K562 (cell line): Measurements from ENCODE around the gene ABHD8. TPM values are rescaled to one million over a fixed set of nuclear protein-coding genes. Genes with fewer than 3 reads are reported as not detected.

Experiments
- ARID2 ChIP-seq: fragments of 450-650 bp; IDR thresholded peaks from 2 replicates; pipeline ENCODE4 v1.6.1; 2017; ENCODE audit warnings: antibody characterized with exemption, mild to moderate bottlenecking
- BDP1 ChIP-seq: IDR thresholded peaks from 3 replicates; pipeline ENCODE4 v1.6.1; 2011; ENCODE audit not compliant: insufficient read length, insufficient read depth
- CHD4 ChIP-seq: fragments of 200-600 bp; sonication (generic); IDR thresholded peaks from 3 replicates; pipeline ENCODE4 v1.6.1; 2012; ENCODE audit warnings: low read depth, mild to moderate bottlenecking, mixed read lengths, low read length, inconsistent platforms; ENCODE audit not compliant: insufficient read depth, insufficient replicate concordance, poor library complexity, severe bottlenecking
- FOXP4 ChIP-seq: sonication (generic); formaldehyde crosslinking; IDR thresholded peaks from 2 replicates; pipeline ENCODE4 v1.8.0; 2022; ENCODE audit warnings: mild to moderate bottlenecking, missing genetic modification reagents, borderline replicate concordance
- GATAD2B ChIP-seq: fragments of 450-650 bp; IDR thresholded peaks from 2 replicates; pipeline ENCODE4 v1.6.1; 2017; ENCODE audit warnings: mild to moderate bottlenecking, borderline replicate concordance
- HDGF ChIP-seq: fragments of 450-650 bp; IDR thresholded peaks from 2 replicates; pipeline ENCODE4 v1.6.1; 2016
- KDM1A ChIP-seq, 2 experiments: fragments of 450-650 bp; IDR thresholded peaks; 2 replicates each; pipeline ENCODE4 v1.6.1; 2016; ENCODE audit warnings: mild to moderate bottlenecking in 2 of 2
- NFIC ChIP-seq: fragments of 450-650 bp; IDR thresholded peaks from 2 replicates; pipeline ENCODE4 v1.6.1; 2017; ENCODE audit warnings: mild to moderate bottlenecking, inconsistent platforms
- PHF20 ChIP-seq: fragments of 450-650 bp; IDR thresholded peaks from 2 replicates; pipeline ENCODE4 v1.6.1; 2018; ENCODE audit not compliant: partially characterized antibody
- PTRF ChIP-seq: fragments of 450-650 bp; IDR thresholded peaks from 2 replicates; pipeline ENCODE4 v1.6.1; 2016; ENCODE audit warnings: mild to moderate bottlenecking, missing genetic modification characterization, missing compliant biosample characterization
- U2AF2 ChIP-seq: fragments of 200-400 bp; formaldehyde crosslinking; optimal IDR thresholded peaks from 2 replicates; pipeline ENCODE3; 2017; ENCODE audit warnings: low read depth, mild to moderate bottlenecking, low read length
- YY1 ChIP-seq, 3 experiments: IDR thresholded peaks; 2 replicates each; pipeline ENCODE4 v1.6.1; 2011; ENCODE audit warnings: low read length in 2 of 3, mild to moderate bottlenecking in 2 of 3, moderate library complexity in 2 of 3, borderline replicate concordance in 1 of 3, control low read depth in 1 of 3, low read depth in 1 of 3; ENCODE audit not compliant: insufficient read depth in 3 of 3, insufficient replicate concordance in 2 of 3, control insufficient read depth in 1 of 3, insufficient read length in 1 of 3; ENCODE audit errors: extremely low read depth in 1 of 3
- ZBTB9 ChIP-seq: fragments of 450-650 bp; formaldehyde crosslinking; IDR thresholded peaks from 2 replicates; pipeline ENCODE4 v1.4.0; 2020; ENCODE audit warnings: mild to moderate bottlenecking, moderate library complexity
- ZNF133 ChIP-seq: fragments of 250-450 bp; sonication (Bioruptor Pico); IDR thresholded peaks from 2 replicates; pipeline ENCODE4 v1.4.0; 2020; ENCODE audit warnings: mild to moderate bottlenecking
- ZNF23 ChIP-seq: fragments of 250-450 bp; sonication (Bioruptor Pico); IDR thresholded peaks from 2 replicates; pipeline ENCODE4 v1.4.0; 2020; ENCODE audit warnings: mild to moderate bottlenecking
- ZNF511 ChIP-seq: sonication (generic); formaldehyde crosslinking; IDR thresholded peaks from 2 replicates; pipeline ENCODE4 v1.8.0; 2022; ENCODE audit warnings: mild to moderate bottlenecking, missing genetic modification reagents
- ZNF584 ChIP-seq: fragments of 200-800 bp; sonication (Bioruptor generic); IDR thresholded peaks from 2 replicates; pipeline ENCODE4 v1.6.1; 2016; ENCODE audit warnings: low read depth, mild to moderate bottlenecking, missing genetic modification characterization, missing compliant biosample characterization
- ZNF75A ChIP-seq: fragments of 450-650 bp; formaldehyde crosslinking; IDR thresholded peaks from 2 replicates; pipeline ENCODE4 v1.4.0; 2020; ENCODE audit warnings: mild to moderate bottlenecking
- polyA plus RNA-seq, 8 experiments: library from polyadenylated mRNA; depleted of rRNA in 4 of 8; stranded (reverse) in 5 of 8; unstranded in 3 of 8; fragments of >200 nt; fragmentation: Nextera tagmentation in 2 of 8; fragmentation: Illumina TruSeq in 1 of 8; extraction: Ambion mirVana in 2 of 8; extraction: Trizol in 1 of 8; gene quantifications; 2 replicates each; pipeline versions ENCODE4 v1.2.1 to v1.2.3, GENCODE V29; 2011 to 2014; ENCODE audit warnings: inconsistent platforms in 1 of 8, missing spikeins in 1 of 8
- total RNA-seq, 7 experiments: library from RNA; depleted of rRNA in 6 of 7; stranded (reverse); fragments of >200 nt in 6 of 7; fragmentation: Illumina TruSeq in 2 of 7; extraction: Trizol in 2 of 7; gene quantifications; 2 replicates each; pipeline versions ENCODE4 v1.2.1 to v1.2.3, GENCODE V29; 2011 to 2021; ENCODE audit warnings: low replicate concordance in 1 of 7
- TF ChIP-seq, protein P1 (sequence below): fragments of 250-450 bp; sonication (Bioruptor Pico); IDR thresholded peaks from 2 replicates; pipeline ENCODE4 v1.8.0; 2022; ENCODE audit warnings: moderate library complexity, mild to moderate bottlenecking, inconsistent platforms
- TF ChIP-seq, protein P2 (sequence below): sonication (generic); formaldehyde crosslinking; IDR thresholded peaks from 2 replicates; pipeline ENCODE4 v1.8.1; 2023; ENCODE audit warnings: mild to moderate bottlenecking, missing genetic modification reagents
- TF ChIP-seq, protein P3 (sequence below): fragments of 250-450 bp; sonication (Bioruptor Pico); IDR thresholded peaks from 2 replicates; pipeline ENCODE4 v1.8.0; 2021; ENCODE audit warnings: moderate library complexity, mild to moderate bottlenecking, inconsistent platforms

ABHD8 gene
- total and polyA plus RNA-seq, 9 of the 15 experiments (the other 6 are each of a cell fraction or from before 2014, with no cell fraction given), result 0.04 to 6.6 (median 2.0) TPM; not detected in 1

DNA sequence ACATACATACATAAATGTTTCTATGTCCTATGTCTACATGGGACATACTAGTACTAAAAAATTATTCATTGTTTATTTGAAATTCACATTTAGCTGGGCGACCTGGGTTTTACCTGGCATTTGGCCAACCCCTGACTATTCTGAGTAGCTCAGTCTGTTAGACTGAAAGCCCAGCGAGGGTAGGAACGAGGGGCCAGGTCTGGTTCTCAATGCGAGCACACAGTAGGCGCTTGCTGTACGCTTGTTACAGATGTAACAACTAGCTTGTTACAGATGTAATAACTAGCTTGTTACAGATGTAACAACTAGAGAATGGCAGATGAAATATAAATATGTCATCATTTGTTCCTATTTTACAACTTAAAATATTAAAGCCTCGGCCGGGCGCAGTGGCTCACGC lies 32.4 kb upstream of the ABHD8 start (continued):
- TF ChIP-seq FOXP4 (CRISPR knock-in tag) (no peak), BDP1 (no peak), PTRF (no peak), ZNF23 (CRISPR knock-in tag) (no peak), NFIC (peak; percentile 92), U2AF2 (no peak), CHD4 (no peak), HDGF (no peak), ZNF511 (no peak), KDM1A (IDR thresholded peaks at IDR 0.05) (no peak), ZNF75A (CRISPR knock-in tag) (no peak), PHF20 (peak; percentile 11), ZNF584 (no peak), ZNF133 (CRISPR knock-in tag) (no peak), ZBTB9 (CRISPR knock-in tag) (no peak), GATAD2B (no peak), YY1 (IDR thresholded peaks at IDR 0.05; ENCODE audit: borderline replicate concordance in 1 of 3, control insufficient read depth in 1 of 3, extremely low read depth in 1 of 3, insufficient read depth in 3 of 3, insufficient read length in 1 of 3, insufficient replicate concordance in 2 of 3, low read depth in 1 of 3, low read length in 2 of 3) (no peak), ARID2 (no peak)
- TF ChIP-seq, protein P1, sequence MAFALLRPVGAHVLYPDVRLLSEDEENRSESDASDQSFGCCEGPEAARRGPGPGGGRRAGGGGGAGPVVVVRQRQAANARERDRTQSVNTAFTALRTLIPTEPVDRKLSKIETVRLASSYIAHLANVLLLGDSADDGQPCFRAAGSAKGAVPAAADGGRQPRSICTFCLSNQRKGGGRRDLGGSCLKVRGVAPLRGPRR (CRISPR knock-in tag), result no peak
- TF ChIP-seq, protein P2, sequence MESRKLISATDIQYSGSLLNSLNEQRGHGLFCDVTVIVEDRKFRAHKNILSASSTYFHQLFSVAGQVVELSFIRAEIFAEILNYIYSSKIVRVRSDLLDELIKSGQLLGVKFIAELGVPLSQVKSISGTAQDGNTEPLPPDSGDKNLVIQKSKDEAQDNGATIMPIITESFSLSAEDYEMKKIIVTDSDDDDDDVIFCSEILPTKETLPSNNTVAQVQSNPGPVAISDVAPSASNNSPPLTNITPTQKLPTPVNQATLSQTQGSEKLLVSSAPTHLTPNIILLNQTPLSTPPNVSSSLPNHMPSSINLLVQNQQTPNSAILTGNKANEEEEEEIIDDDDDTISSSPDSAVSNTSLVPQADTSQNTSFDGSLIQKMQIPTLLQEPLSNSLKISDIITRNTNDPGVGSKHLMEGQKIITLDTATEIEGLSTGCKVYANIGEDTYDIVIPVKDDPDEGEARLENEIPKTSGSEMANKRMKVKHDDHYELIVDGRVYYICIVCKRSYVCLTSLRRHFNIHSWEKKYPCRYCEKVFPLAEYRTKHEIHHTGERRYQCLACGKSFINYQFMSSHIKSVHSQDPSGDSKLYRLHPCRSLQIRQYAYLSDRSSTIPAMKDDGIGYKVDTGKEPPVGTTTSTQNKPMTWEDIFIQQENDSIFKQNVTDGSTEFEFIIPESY (CRISPR knock-in tag), result no peak
- TF ChIP-seq, protein P3, sequence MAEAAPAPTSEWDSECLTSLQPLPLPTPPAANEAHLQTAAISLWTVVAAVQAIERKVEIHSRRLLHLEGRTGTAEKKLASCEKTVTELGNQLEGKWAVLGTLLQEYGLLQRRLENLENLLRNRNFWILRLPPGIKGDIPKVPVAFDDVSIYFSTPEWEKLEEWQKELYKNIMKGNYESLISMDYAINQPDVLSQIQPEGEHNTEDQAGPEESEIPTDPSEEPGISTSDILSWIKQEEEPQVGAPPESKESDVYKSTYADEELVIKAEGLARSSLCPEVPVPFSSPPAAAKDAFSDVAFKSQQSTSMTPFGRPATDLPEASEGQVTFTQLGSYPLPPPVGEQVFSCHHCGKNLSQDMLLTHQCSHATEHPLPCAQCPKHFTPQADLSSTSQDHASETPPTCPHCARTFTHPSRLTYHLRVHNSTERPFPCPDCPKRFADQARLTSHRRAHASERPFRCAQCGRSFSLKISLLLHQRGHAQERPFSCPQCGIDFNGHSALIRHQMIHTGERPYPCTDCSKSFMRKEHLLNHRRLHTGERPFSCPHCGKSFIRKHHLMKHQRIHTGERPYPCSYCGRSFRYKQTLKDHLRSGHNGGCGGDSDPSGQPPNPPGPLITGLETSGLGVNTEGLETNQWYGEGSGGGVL (CRISPR knock-in tag), result no peak
